HUES64 (cell line): Measurements from ENCODE around the gene WNT6.
A peak's percentile ranks its signal among the peaks of the same experiment; 100 is the strongest.

Experiments
- H3K27ac ChIP-seq: 2 replicates; pipeline ENCODE4 v1.7.0; 2013; ENCODE audit warnings: low read depth, low read length, inconsistent platforms
- H3K27me3 ChIP-seq: 2 replicates; pipeline ENCODE4 v1.6.1; 2013; ENCODE audit warnings: mild to moderate bottlenecking, low read length; ENCODE audit not compliant: insufficient read depth
- H3K36me3 ChIP-seq: 2 replicates; pipeline ENCODE4 v1.6.1; 2013; ENCODE audit warnings: mild to moderate bottlenecking, low read length; ENCODE audit not compliant: insufficient read depth
- H3K4me1 ChIP-seq: 2 replicates; pipeline ENCODE4 v1.6.1; 2013; ENCODE audit warnings: mild to moderate bottlenecking, low read length, moderate library complexity; ENCODE audit not compliant: insufficient read depth
- H3K4me3 ChIP-seq: 2 replicates; pipeline ENCODE4 v1.5.1; 2013; ENCODE audit warnings: mild to moderate bottlenecking, low read length, moderate library complexity
- H3K9ac ChIP-seq: 2 replicates; pipeline ENCODE4 v1.6.1; 2013; ENCODE audit warnings: mild to moderate bottlenecking, low read depth, low read length
- H3K9me3 ChIP-seq: 2 replicates; pipeline ENCODE4 v1.6.1; 2013; ENCODE audit warnings: low read depth, low read length; ENCODE audit not compliant: insufficient read depth
- WGBS: fragments of 150-250, 120-280 bp; methylation state at CpG from one replicate; pipeline ENCODE4 v1.1.7; 2013; ENCODE audit warnings: missing lambda C conversion rate; 5-methylcytosine and 5-hydroxymethylcytosine counted together

Gene WNT6

DNA sequence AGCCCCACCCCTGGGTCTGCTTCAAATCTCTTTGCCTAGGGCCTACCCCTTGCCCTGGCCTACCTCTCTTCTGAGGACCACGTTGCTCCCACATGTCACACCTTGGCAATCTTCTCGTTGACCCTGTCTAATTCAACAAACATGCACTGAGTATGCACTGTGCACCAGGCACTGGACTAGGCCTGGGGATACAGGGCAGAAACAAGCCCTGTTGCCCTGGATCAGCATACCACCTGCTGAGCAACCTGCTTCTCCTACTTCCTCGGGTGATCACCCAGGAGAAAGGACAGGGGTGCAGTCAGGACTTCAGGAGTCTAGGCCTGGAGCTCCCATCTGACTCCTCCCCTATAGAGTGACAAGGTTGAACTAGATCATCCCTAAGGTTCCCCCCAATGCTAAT lies 30.8 kb downstream of the WNT6 start:
- 79% methylated on average over 3 of the region's 3 CpGs for WGBS
- Histone ChIP-seq H3K27me3 (peaks cover 100% of the 10 kb centered on the region), H3K36me3 (no peaks in the 10 kb centered on the region)

GRCh38 chr2:218891275-218892135 lies 31.9 kb downstream of the WNT6 start:
- Histone ChIP-seq H3K27me3 (peaks cover 100% of the 10 kb centered on the region), H3K27ac (no peak overlapping the region), H3K9me3 (no peaks in the 10 kb centered on the region; the same call in 1 of the 2 replicates), H3K9ac (no peak overlapping the region), H3K4me3 (no peak overlapping the region), H3K4me1 (peaks cover 18% of the 10 kb centered on the region), H3K36me3 (no peaks in the 10 kb centered on the region)
- 72% methylated on average over 19 of the region's 19 CpGs for WGBS

More for the DNA sequence above, 30.8 kb downstream of the WNT6 start:
- Histone ChIP-seq H3K4me1 (peaks cover 8% of the 10 kb centered on the region), H3K9ac (no peak overlapping the region), H3K27ac (no peak overlapping the region), H3K9me3 (no peaks in the 10 kb centered on the region; the same call in 1 of the 2 replicates), H3K4me3 (no peak overlapping the region)

DNA sequence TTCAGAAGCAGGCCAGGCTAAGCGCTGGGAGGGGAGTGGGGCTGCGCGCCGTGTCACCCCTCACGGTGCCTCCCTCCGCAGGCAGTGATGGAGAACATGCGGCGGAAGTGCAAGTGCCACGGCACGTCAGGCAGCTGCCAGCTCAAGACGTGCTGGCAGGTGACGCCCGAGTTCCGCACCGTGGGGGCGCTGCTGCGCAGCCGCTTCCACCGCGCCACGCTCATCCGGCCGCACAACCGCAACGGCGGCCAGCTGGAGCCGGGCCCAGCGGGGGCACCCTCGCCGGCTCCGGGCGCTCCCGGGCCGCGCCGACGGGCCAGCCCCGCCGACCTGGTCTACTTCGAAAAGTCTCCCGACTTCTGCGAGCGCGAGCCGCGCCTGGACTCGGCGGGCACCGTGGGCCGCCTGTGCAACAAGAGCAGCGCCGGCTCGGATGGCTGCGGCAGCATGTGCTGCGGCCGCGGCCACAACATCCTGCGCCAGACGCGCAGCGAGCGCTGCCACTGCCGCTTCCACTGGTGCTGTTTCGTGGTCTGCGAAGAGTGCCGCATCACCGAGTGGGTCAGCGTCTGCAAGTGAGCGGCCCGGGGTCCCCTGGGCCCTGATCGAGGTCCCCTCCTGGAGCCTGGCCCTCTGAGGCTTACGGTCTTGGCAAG lies 33.2 kb downstream of the WNT6 start:
- Histone ChIP-seq H3K36me3 (no peaks in the 10 kb centered on the region), H3K4me3 (peak overlapping the region; percentile 40), H3K4me1 (peaks cover 22% of the 10 kb centered on the region), H3K9me3 (no peaks in the 10 kb centered on the region; the same call in 1 of the 2 replicates), H3K9ac (no peak overlapping the region), H3K27ac (no peak overlapping the region), H3K27me3 (peaks cover 100% of the 10 kb centered on the region)
- 3% methylated on average over 72 of the region's 72 CpGs for WGBS

DNA sequence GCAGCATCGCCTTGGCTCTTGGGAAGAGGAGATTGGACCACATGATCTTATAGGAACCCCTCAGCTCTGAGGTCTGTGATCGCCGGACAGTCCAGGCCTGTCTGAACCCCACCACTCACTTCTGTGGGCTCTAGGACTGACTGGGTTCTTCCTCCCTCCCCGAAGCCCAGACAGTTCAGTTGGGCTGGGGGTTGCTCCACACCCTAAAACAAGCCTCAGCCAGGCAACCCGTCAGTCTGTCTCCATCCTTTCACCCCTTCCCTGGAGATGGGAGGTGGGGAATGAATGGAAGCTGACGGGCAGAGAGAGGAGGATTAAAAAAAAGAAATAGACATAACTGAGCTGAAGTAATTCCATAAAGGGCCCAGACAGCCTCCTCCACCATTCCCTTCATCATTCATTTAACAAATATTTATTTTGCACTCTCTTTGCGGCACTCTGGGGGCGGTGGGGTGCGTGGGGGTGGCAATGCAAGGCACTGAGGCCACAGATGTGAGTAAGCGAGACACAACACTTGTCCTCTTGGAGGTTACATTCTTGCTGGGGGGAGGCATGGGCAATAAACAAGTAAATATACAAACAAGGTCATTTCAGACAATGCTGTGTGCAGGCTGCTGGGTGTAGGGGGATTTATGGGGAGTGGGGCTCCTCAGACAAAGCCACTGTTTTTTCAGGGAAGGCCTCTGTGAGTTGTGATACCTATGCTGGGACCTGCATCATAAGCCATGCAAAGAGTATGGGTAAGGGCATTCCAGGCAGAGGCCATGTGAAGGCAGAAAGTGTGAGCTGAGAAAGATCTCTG lies 33.9 kb downstream of the WNT6 start:
- Histone ChIP-seq H3K36me3 (no peaks in the 10 kb centered on the region), H3K4me3 (peak overlapping the region; percentile 40), H3K9ac (no peak overlapping the region), H3K9me3 (no peaks in the 10 kb centered on the region; the same call in 1 of the 2 replicates), H3K4me1 (peaks cover 22% of the 10 kb centered on the region), H3K27me3 (peaks cover 100% of the 10 kb centered on the region), H3K27ac (no peak overlapping the region)
- 57% methylated on average over 8 of the region's 10 CpGs for WGBS

DNA sequence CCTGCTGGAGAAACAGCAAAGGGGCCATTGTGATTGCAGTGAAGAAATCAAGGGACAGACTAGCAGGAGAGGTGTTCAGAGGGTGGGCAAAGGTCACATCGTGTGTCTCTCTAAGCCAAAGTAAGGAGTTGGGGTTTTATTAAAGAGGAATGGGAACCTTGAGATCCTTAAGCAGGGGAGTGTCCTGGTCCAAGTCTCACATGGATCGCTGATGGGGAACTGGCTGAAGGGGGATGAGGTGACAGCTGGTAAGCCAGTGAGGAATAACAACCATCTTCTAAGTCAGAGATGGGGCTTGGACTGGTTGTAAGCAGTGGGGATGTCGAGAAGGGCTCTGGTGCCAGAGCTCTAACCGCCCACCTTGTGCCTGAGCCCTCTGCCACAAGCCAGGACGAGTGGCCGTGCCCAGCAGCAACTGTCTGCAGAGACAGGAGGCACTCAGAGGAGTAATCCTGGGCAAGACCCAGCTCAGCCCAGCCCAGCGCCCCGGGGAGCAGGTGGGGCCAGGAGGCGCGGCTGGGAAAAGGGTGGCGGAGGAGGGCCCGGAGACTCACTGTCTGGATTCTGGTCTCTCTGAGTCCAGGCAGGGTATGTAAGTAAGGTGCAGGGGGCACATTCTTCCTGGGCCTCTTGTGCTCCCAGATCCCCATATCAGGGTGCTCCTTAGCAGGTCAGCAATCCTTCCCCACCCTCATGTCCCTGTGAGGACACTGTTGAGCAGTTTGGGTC lies 34.7 kb downstream of the WNT6 start:
- H3K4me3 ChIP-seq: no peak overlapping the region
- H3K9me3 ChIP-seq: no peaks in the 10 kb centered on the region; the same call in 1 of the 2 replicates
- 58% methylated on average over 11 of the region's 12 CpGs for WGBS
- H3K36me3 ChIP-seq: no peaks in the 10 kb centered on the region
- H3K27me3 ChIP-seq: peaks cover 100% of the 10 kb centered on the region
- no peak overlapping the region for H3K9ac ChIP-seq
- H3K4me1 ChIP-seq: peaks cover 22% of the 10 kb centered on the region
- no peak overlapping the region for H3K27ac ChIP-seq

DNA sequence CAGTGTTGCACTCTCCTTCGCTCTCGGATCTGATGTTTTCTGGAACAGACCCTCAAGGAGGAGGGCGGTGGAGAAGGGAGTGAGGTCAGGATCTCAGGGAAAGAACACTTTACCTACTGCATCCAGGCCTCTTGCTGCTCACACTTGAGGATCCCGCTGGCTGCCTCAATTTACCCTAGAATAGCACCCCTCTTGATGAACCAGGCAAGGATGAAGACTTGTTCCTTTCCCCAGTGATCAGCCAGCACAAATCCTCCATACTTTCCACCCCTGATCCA lies 35.2 kb downstream of the WNT6 start:
- H3K27ac ChIP-seq: no peak overlapping the region
- H3K27me3 ChIP-seq: peaks cover 100% of the 10 kb centered on the region
- H3K9me3 ChIP-seq: no peaks in the 10 kb centered on the region; the same call in 1 of the 2 replicates
- H3K9ac ChIP-seq: no peak overlapping the region
- no peak overlapping the region for H3K4me3 ChIP-seq
- no peaks in the 10 kb centered on the region for H3K36me3 ChIP-seq
- 62% methylated on average over 4 of the region's 4 CpGs for WGBS
- H3K4me1 ChIP-seq: peaks cover 22% of the 10 kb centered on the region

GRCh38 chr2:218895326-218895725 lies 35.7 kb downstream of the WNT6 start:
- WGBS: 20% methylated on average over 1 of the region's 3 CpGs
- Histone ChIP-seq H3K27ac (no peak overlapping the region), H3K4me3 (no peak overlapping the region), H3K27me3 (peaks cover 98% of the 10 kb centered on the region), H3K4me1 (peaks cover 22% of the 10 kb centered on the region), H3K9me3 (no peaks in the 10 kb centered on the region; the same call in 1 of the 2 replicates), H3K9ac (no peak overlapping the region), H3K36me3 (no peaks in the 10 kb centered on the region)

DNA sequence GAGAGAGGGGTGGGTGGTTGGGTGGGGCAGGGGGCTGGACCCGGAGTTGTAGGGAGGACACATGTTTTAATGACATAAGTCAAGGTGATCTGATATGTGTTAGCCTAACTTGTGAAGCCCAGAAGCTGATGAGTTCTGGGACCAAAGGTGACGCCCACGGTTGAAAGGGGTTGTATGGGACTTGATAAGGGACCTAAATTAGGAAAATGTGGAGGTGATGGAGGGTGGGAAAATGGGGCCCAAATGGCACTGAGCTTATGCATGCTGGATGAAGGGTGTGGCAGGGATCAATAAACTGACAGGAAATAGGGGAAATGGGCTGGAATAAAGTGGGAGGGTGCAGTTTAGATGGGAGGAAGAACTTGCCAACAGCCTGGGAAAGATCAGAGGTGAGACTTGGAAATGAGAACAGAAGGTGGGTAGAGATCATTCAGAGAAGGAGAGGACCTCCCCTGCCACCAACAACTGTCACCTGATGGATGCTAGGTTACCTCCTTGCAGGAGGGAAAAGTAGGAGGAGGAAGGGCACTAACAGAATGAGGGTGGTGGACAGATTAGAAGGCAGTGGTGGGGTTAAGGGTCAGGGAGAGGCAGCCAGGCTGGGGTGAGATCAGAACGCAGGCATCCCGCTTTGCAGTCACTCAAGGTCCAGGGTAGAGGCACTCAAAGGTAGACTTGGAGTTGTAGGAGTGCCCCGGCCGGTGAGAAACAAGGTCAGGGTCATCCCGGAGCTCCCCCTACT lies 36.3 kb downstream of the WNT6 start:
- Histone ChIP-seq H3K4me3 (peak overlapping the region; percentile 38; the same call in 1 of the 2 replicates), H3K36me3 (no peaks in the 10 kb centered on the region), H3K4me1 (peaks cover 22% of the 10 kb centered on the region), H3K9me3 (no peaks in the 10 kb centered on the region; the same call in 1 of the 2 replicates), H3K27me3 (peaks cover 98% of the 10 kb centered on the region), H3K27ac (no peak overlapping the region), H3K9ac (no peak overlapping the region)
- 23% methylated on average over 8 of the region's 8 CpGs for WGBS

- 2% methylated on average over 40 of the region's 40 CpGs for WGBS
- H3K9ac ChIP-seq: no peak overlapping the region
- no peaks in the 10 kb centered on the region; the same call in 1 of the 2 replicates for H3K9me3 ChIP-seq
- H3K27ac ChIP-seq: no peak overlapping the region
- H3K36me3 ChIP-seq: no peaks in the 10 kb centered on the region
- peaks cover 22% of the 10 kb centered on the region for H3K4me1 ChIP-seq
- H3K4me3 ChIP-seq: peak overlapping the region; percentile 38
- H3K27me3 ChIP-seq: peaks cover 98% of the 10 kb centered on the region
Measured at GRCh38 chr2:218896501-218897393, 37.1 kb downstream of the WNT6 start.
